GM10248 (cell line): ENCODE results near the gene ADAMTS18.

Experiments used
- CTCF ChIA-PET: fragments of 300-600 bp; sonication (Branson Sonifier 250); formaldehyde crosslinking; extraction: SDS; loops from one replicate; lab custom pipeline; 2021; ENCODE audit warnings: antibody characterized with exemption; lab: Yijun Ruan, JAX
- POLR2A ChIA-PET: fragments of 350-650 bp; sonication (Branson Sonifier 250); formaldehyde crosslinking; extraction: SDS; loops from one replicate; lab custom pipeline; 2020; ENCODE audit warnings: antibody characterized with exemption; lab: Yijun Ruan, JAX
- DNase-seq: peaks from one replicate; pipeline ENCODE4 v3.0.0; 2012; ENCODE audit errors: extremely low spot score
- CTCF ChIP-seq: IDR thresholded peaks from 2 replicates; pipeline ENCODE4 v1.5.1; 2012; ENCODE audit warnings: mild to moderate bottlenecking, low read depth; ENCODE audit errors: extremely low read depth, missing control alignments, control extremely low read depth

ADAMTS18 gene

GRCh38 chr16:77408607-77409006, 26.2 kb downstream of the ADAMTS18 start:
- POLR2A ChIA-PET, result no interaction called here
- no peak for TF ChIP-seq CTCF
- CTCF ChIA-PET, result no interaction called here

DNA sequence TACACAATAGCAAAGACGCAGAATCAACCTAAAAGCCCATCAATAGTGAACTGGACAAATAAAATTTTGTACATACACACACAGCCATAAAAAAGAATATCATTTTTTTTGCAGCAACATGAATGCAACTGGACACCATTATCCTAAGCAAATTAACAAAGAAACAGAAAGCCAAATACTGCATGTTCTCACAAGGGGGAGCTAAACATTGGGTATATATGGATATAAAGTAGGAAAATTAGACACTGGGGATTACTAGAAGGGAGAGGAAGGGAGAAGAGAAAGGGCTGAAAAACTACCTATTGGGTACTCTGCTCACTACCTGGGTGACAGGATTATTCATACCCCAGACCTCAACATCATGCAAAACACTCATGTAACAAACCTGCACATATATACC, 28.2 kb downstream of the ADAMTS18 start:
- ChIA-PET CTCF (no interaction called here), POLR2A (no interaction called here)
- DNase-seq, result no peak
- TF ChIP-seq CTCF, result no peak

More at GRCh38 chr16:77408607-77409006, 26.2 kb downstream of the ADAMTS18 start:
- no peak for DNase-seq

DNA sequence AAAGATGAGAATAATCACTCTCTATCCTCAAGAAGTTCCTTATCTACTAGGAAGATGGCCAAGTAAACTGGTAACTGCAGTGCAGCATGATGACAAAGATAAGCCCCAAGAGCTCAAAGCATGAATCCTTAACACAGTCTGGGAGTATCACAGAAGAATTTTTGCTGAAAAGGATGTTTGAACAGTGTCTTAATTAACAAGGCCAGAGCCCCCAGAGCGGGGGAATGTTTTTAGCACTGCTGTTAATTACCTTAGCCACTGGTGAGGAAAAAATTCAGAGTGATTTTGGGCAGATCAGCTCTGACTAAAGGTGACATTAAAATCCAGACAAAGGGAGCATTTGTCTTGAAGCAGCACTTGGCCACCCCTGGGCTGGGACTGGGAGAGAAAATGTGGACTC, 30.1 kb downstream of the ADAMTS18 start:
- CTCF ChIA-PET, result interaction anchor here (1.6 kb wide), 1 partner anchor 9 kb away, joined by 5 read pairs; no protein-coding TSS in a partner anchor
- no peak for DNase-seq
- POLR2A ChIA-PET, result no interaction called here
- TF ChIP-seq CTCF, result no peak

- no peak for TF ChIP-seq CTCF
- no peak for DNase-seq
- ChIA-PET CTCF (no interaction called here), POLR2A (no interaction called here)
Measured at GRCh38 chr16:77403732-77404131, 31.1 kb downstream of the ADAMTS18 start.

- ChIA-PET POLR2A (no interaction called here), CTCF (no interaction called here)
- DNase-seq, result no peak
- no peak for TF ChIP-seq CTCF
Measured at GRCh38 chr16:77402672-77403071, 32.2 kb downstream of the ADAMTS18 start.

- ChIA-PET CTCF (no interaction called here), POLR2A (no interaction called here)
- no peak for TF ChIP-seq CTCF
- DNase-seq, result no peak
Measured at GRCh38 chr16:77402118-77402517, 32.7 kb downstream of the ADAMTS18 start.

GRCh38 chr16:77399546-77399945, 35.3 kb downstream of the ADAMTS18 start:
- POLR2A ChIA-PET, result no interaction called here
- no peak for TF ChIP-seq CTCF
- no peak for DNase-seq
- CTCF ChIA-PET, result interaction anchor here (1.2 kb wide), 1 partner anchor 15 kb away, joined by 3 read pairs; no protein-coding TSS in a partner anchor
